NT2/D1 (cell line): Measurements from ENCODE around the gene CACUL1.

ENCODE experiments used
- SUZ12 ChIP-seq: IDR thresholded peaks from 2 replicates; pipeline ENCODE4 v1.6.1; 2011; ENCODE audit not compliant: insufficient read length, insufficient read depth; ENCODE audit errors: extremely low read depth
- YY1 ChIP-seq: IDR thresholded peaks from 2 replicates; pipeline ENCODE4 v1.6.1; 2011; ENCODE audit not compliant: insufficient read length, insufficient read depth
- ZNF274 ChIP-seq: IDR thresholded peaks from 2 replicates; pipeline ENCODE4 v1.6.1; 2011; ENCODE audit warnings: mild to moderate bottlenecking, low read depth, low read length

GRCh38 chr10:118667732-118668131 lies 87.0 kb downstream of the CACUL1 start:
- TF ChIP-seq YY1: no peak
- no peak for TF ChIP-seq SUZ12
- TF ChIP-seq ZNF274: no peak
